SIG-M5 treated with dmso at 0.1 percent for 504 hours (cell line): Measurements from ENCODE around the gene XAF1.
"Not testable (repeated sequence)": the region's sequence is repeated elsewhere in the genome, so short reads cannot be mapped to it uniquely, and the experiment has no call there.

ENCODE experiments used
- DNase-seq: peaks from one replicate; lab custom pipeline; 2025; ENCODE audit not compliant: unreplicated experiment; lab: John Stamatoyannopoulos, UW

The XAF1 gene

DNA sequence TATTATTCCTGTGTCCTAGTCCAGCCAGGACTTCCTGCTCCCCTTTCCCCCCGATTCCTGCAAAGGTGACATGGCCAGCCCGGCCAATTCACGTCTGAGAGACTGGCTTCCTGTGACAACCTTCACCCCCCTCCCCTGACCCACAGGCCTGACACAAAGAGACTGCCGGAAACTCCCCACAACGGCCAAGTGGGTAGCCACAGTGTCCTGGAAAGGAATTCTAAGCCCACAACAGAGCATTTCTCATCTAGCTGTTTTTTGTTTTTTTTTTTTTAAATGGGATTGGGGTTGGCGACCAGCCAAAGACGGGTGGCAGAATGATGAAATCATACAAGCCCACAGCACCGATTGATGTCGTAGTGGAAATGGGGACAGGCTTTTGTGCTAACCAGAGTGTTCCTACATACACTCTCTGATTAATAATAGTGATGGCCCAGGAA, 2.8 kb upstream of the XAF1 start:
- peak; percentile 2 for DNase-seq

DNA sequence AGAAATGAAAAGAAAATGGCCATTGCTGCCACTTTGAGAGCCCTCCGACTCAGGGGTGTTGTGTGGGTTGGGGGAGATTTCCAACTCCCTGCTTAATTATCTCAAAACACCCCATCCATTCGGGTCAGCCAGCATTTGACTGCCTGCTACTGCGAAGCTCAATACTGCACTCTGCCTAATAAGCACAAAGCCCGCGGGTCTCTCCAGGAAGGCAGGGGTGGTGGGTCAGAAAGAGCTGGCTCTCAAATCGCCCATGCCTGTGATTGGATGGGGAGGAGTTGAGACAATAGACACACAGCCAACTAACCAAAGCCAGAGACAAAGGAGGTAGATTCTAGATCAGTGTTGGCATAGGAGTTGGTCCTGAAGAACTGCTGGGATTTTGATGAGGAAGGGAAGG, 2.3 kb upstream of the XAF1 start:
- DNase-seq, result no peak

DNA sequence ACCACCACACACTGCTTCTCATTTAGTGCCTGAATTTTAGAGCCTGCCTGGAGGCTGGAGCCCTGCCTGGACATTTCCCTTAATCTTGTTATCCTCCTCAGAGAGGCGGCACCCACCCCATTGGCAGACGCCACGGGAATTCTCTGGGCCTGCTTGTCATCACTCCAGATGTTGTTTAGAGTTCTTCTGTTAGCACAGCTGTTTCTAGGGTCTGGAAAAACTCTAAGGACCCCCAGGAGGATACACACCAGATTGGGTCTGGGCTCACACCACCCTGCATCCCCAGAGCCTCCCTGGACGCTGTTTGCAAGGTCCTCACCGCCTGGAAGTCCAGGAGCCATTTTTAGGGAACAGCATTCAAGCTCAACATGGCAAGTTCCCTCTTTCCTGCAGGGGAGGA, 565 bp upstream of the XAF1 start:
- no peak for DNase-seq

DNA sequence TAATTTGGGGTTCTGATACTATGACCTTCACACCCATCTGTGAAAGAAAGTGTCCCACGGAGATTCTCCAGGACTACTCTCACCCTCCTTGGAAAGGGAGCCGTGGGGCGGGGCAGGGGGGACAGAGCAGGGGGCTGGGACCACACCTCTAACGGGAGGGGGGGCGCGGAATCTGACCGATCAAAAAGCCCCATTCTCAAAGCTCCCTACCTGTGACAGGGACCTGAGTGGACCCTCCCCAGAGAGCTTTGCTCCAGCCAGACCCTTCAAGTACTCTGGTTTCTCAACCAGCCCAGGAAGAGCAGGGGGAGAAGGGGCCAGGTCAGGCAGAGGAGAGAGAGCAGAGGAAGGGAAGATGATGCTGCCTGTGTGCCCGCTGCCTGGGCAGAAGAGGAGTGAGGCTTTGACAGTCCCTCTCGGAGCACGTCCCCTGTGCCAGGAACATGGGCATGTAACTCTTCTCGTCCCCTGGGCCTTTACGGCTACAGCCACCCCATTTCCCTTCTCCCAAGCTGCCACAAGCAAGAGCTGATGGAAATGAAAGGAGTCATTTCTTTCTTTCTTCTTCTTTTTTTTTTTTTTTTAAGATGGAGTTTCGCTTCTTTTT, 682 bp downstream of the XAF1 start:
- DNase-seq, result no peak

DNA sequence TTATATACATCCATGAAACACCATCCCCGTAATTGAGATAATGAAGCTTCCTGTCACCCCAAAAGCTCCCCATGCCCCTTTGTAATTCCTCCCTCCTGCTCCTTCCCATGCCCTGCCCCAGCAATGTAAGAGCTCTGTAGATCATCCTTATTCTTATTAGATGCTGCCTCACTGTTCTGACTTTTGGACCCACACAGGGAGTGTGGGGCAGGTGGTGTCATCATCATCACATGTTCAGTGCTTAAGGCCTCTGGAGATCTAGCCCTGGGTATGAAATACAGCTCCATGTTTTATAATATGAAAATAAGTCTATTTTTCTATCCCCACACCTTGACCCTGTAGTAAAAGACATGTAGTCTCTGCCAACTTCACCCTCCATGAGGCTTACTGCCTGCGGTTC, 1.9 kb downstream of the XAF1 start:
- DNase-seq, result no peak

DNA sequence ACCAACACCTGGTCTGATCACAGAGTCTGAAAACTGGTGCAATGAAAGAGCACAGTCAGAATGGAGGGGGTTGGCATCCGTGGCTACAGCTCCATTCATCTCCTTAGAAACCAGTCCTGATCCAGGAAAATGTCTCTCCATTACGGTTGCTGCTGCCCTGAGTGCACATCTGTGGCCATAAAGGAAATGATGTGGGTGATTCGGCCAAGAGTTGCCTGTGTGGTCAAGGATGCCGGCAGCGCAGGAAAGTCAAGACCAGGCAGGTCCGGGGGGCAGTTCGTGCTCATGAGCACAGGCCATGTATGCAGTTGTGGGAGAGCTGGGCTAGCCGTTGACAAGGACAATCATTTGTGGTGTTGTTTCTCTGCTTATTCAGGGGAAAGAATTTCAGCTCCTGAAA, 5.9 kb downstream of the XAF1 start:
- DNase-seq, result no peak

DNA sequence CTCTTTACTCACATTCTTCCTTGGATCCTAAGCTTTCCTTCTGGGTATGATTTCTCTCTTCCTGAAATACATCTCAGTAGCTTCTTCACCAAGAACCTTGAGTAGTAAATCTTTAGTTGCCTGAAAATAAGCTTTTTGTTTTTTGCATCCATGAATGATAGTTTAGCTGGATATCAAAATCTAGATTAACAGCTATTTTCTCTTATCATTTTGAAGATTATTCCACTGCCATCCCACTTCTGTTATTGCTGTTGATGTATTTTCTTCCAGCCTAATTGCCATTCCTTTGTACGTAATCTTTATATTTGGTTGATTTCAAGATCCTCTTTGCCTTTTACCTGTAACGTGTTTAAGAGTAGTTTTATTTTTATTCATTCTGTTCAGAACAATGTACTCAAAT, 12.6 kb downstream of the XAF1 start:
- DNase-seq, result no peak

DNA sequence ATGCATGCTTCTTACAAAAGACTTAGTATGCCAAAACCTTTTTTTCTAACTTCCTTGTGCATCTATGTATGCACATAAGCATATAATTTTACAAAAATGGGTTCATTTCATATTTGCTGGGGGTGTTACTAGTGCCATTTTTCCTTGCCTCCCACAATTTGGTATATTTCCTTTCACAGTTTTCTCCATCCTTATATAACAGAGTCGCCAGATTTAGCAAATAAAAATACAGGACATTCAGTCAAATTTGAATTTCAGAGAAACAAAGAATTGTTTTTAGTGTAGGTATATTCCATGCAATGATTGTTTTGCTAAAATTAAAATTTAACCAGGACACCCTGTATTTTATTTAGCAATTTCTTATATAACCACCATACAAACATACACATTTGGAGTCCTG, 16.2 kb downstream of the XAF1 start:
- no peak for DNase-seq

DNA sequence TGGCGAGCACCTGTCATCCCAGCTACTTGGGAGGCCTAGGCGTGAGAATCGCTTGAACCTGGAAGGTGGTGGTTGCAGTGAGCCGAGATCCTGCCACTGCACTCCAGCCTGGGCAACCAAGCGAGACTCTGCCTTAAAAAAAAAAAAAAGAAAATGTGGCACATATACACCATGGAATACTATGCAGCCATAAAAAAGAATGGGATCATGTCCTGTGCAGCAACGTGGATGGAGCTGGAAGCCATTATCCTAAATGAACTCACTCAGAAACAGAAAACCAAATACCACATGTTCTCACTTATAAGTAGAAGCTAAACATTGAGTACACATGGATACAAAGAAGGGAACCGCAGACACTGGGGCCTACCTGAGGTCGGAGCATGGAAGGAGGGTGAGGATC, 19.1 kb downstream of the XAF1 start:
- DNase-seq, result not testable (repeated sequence)

DNA sequence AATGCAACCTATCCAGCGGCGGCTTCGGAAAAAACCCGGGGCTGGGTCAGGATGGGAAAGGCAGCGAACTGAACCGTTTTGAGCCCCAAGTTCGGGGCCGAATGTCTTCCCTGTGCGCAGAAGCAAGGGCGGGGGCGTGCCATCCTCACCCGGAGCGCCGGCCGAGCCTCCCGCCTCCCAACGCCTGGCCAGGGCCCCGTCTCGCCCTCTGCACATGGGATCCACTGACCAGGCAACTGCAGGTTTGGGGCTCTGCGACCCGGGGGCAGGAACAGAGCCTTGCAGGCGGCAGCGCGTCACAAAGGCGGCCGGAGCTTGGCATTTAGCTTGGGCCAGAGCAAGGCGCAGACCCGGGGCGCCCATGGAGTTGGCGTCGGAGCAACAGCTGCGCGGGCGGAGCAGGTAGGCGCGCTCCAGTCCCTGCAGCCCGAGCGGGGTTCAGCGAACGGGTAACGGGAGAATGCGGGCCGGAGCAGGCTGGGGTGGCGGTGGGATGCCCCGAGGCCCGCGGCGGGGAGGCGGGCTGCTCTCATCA, 20.1 kb downstream of the XAF1 start, which contains the start of gene FBXO39:
TSS of gene FBXO39 (plus strand) at position 345 of the 535 bp plus-strand sequence. CDS start 3,654 bp downstream, outside the sequence.
- DNase-seq, result no peak

DNA sequence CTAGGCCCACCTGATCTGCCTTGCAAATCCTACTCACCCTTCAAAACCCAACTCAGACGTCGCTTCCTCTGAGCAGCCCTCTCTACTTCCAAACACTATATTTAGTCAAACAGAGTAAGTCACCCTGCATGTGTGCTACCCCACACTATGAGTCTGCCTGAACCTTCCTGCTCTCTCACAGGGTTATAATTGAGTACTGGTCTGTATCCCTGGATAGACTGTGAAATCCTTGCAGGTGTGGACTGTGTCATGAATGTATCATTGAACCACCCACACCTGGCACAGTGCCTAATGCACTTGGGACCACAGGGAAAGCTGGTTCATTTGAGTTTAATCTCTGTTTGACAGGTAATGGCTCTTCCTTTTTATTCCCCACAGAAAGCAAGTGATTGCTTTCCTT, 23.6 kb downstream of the XAF1 start:
- no peak for DNase-seq

DNA sequence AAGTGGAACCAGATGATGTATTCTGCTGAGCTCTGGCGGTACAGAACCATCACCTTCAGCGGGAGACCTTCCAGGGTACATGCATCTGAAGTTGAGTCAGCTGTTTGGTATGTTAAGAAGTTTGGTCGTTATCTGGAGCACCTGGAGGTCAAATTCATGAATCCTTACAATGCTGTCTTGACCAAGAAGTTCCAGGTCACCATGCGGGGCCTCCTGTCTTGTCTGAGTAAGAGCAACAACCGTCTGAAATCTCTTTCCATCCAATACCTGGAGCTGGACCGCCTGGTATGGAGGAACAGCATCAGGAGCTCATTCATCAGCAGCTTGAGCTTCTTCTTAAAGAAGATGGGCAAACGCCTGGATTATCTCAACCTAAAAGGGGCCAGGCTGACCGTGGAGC, 24.2 kb downstream of the XAF1 start:
- DNase-seq, result no peak

DNA sequence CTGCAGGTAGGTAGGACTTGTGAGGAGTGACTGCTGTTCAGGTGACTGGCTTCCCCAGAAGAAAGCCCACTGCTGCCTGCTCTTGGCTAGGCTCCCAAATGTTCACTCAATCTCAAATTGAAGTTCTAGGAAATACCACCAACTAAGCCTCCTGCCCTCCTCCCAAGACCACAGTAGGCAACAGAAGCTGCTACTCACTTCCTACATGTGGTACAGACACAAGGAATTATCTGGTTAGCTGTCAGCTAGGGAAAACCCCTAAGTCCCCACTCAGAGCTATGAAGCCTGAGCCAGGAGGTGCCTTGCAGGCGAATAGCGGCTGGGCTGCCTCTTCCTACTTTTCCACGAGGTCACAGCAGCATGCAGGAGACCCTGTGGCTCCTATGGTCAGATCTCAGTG, 25.0 kb downstream of the XAF1 start:
- no peak for DNase-seq

DNA sequence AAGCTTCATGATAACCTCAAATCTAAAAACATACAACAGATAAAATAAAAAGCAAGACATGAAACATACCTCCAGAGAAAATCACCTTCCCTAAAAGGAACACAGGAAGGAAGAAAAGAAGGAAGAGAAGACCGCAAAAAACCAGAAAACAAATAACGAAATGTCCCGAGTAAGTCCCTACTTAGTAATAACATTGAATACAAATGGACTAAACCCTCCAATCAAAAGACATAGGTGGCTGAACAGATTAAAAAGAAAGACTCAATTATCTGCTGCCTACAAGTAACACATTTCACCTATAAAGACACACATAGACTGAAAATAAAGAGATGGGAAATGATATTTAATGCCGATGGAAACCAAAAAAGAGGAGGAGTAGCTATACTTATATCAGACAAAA, 26.4 kb downstream of the XAF1 start:
- no peak for DNase-seq

DNA sequence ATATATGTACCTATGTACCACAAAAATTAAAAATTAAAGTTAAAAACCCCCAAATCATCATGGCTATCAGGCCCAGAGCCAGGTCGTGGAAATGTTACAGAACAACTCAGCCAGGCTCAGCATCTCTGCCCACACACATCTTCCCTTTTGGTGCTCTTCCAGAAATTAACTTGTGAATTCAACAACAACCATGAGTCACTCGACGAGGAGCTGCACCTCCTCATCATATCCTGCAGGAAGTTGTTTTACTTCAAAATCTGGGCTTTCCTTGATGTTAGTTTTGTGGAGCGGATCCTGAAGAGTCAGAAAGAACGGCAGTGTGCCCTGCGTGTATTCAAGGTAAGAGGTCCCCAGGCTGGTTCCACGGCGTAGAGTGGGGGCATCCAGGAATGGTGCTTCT, 30.8 kb downstream of the XAF1 start:
- no peak for DNase-seq

DNA sequence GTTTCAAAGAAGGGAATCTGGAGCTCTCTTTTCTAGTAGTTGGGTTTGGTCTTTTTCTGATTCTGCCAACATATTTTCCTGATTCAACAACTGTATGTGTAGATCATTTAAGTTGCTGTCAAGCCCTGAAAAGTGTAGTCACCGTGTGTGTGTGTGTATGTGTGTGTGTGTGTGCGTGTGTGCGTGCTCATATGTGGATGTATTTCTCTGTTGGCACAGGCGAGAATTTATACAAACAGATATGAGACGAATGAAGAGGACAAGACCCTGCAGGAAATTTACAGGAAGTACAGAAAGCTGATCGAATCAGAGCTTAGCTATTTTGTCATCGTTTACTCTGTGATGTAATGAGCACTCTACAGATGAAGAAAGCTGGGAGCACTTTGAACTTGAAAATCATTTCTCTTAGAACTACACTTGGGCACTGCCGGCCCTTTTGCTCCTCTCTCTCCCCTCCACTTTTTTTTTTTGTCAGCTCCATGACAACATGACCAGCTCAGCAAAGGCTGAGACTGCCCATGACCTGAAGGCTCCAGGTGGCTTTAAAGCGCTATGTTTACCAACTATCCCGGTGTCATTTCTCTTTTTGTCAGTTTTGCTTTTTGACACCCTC, 31.3 kb downstream of the XAF1 start:
- no peak for DNase-seq

DNA sequence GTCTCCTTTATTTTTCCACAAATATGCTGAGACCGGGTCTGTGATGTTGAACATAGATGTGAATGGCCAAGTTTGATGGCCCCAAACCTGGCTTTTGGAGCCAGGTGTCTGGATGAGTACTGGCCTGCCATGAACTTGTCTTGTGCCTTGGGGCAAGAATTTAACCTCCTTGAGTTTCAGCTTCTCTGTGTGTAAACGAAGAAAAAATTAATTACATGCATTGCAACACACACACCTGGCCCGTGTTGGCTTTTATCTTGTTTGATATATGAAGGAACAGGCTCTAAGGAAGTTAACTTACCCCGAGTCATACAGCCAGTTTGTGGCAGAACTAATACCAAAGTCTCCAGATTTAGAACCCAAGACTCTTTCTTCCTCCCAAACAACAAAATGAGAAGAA, 33.3 kb downstream of the XAF1 start:
- DNase-seq, result no peak

DNA sequence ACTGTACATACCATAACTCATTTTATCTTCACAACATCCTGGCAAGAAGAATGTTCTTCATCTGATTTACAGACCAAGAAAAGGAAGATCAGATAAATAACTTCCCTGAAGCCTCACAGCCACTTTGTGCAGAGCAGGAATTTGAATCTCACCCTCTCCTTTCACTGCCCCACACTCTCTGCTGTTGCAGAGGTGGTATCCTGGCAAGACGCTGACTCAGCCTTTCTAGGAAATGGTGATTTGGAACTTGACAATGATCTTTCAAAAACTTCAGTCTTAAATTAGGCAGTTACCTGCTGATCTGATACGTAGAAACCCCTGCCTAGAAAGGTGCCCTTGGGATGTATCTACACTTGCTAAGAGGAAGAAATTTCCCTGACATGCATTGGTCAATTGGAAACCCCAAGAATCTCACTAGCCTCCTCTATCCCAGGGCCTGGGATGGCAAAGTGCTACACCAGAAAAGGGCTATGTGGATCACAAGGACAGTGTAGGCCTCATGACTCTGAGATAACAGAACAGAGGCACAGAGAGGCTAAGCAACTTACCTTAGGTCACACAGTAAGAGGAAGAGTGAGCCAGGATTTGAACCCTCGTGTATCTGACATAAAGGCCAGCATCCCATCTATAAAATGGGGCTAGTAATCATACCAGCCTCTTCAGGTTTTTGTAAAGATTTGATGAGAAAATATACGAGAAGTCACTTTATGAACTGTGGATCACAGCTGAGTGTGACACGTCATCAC, 38.1 kb downstream of the XAF1 start:
- no peak for DNase-seq

DNA sequence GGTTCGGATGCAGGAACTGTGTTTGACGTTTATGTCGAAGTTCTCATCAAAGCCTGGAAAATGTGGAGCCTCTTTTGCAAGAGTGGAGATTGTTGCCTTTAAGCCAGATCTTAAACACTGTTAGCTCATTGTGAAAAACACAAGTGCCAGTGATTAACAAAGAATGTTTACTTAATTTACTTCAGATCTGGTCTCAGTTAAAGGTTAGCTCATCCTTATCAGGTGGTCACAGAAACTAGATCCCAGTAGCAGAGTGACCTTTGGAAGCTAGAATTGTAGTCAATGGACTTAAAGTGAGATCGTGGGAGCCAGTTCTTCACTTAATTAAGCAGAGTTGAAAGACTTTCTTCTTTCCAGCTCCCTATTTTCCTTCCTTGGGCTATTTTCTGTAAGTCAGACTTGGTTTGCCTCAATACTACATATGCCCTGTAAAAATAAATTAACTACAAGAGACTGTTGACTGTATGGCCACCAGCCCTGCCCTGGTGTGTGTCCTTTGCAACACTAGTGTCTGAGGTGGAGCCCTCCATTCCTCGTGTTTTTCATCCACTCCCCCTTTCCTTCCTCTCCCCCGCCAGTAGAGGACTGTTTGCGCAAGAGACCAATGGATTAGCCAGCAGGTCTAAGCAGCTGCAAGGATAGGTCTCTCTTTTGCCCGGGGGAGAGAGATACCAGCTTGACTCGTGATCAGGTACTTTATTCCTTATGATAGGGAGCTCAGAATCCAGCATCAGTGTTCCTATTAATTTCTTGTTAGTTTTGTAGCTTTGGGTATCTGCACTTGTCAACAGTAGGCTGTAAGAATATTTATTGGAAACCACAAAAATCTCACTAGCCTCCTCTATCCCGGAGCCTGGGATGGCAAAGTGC, 40.4 kb downstream of the XAF1 start:
- DNase-seq, result no peak

DNA sequence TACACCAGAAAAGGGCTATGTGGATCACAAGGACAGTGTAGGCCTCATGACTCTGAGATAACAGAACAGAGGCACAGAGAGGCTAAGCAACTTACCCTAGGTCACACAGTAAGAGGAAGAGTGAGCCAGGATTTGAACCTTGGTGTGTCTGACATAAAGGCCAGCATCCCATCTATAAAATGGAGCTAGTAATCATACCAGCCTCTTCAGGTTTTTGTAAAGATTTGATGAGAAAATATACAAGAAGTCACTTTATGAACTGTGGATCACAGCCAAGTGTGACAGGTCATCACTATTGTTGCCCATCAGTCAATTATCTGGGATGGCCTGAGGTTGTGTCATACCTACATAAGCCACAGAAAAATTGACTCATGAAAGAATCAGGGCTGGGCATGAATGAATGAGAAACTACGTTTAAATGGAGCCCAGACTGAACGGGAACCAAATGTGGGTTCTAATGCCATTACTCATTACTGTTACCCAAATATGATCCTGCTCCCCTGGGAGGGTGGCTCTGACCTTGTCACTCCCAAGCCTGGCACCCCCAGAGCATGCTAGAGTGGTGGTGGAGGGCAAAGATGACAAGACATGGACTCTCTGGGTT, 41.1 kb downstream of the XAF1 start:
- no peak for DNase-seq
